Left forelimb (tissue), 1 donor: ENCODE data around the gene C16orf74.

ENCODE experiments used
- DNase-seq: peaks from one replicate; pipeline ENCODE4 v3.0.0-alpha.2; 2018; ENCODE audit warnings: low spot score

Gene C16orf74

DNA sequence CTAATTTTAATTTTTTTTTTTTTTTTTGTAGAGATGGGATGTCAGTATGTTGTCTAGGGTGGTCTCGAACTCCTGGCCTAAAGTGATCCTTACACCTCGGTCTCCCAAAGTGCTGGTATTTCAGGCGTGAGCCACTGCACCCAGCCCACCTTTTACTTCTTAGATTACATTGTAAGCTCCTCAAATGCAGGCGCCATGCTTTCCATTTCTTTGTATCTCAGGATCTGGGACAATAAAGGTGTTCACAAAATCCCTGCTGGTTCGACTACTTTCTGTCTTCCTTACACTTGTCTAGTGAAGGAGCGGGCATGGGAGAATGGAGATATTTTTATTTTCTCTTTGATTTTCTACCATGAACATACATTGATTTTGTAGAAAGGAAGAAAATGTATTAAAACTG lies 23.2 kb upstream of the C16orf74 start:
- no peak for DNase-seq

DNA sequence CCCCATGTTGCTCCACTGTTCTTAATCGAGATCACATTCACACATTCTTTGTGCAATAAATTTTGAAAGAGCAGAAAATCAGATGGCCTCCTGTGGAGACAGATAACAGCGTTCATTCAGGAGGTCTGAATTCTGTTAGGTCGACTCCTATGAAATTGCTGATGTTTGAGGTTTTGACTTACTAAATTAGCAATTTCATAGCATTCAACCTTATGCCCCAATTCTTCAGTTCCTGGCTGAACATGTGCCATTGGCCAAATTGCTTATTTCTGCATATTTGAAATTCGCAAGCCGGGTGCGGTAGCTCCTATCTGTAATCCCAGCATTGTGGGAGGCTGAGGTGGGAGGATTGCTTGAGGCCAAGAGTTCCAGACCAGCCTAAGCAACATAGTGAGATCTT lies 22.1 kb upstream of the C16orf74 start:
- DNase-seq: no peak

DNA sequence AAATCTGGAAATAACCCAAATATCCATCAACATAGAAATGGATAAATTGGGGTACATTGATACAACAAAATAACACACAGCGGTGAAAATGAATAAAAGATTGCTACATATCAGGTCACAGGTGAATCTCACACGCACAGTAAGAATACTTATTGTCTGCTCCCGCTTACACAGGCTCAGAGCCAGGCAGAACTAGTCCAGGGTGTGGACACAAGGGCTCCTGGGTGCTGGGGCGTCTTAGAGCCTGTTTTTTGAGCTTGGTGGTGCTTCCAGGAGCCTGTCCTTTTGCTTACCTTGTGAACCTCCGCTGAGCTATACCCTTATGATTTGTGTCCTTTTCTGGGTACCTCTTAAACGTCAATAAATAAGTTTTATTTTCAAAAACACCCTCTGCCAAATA lies 19.8 kb upstream of the C16orf74 start:
- DNase-seq: no peak

- no peak for DNase-seq
Measured at GRCh38 chr16:85768199-85768598, 17.3 kb upstream of the C16orf74 start.

- no peak for DNase-seq
Measured at GRCh38 chr16:85767531-85767930, 16.6 kb upstream of the C16orf74 start.

- DNase-seq: no peak
Measured at GRCh38 chr16:85765767-85766166, 14.9 kb upstream of the C16orf74 start.

- DNase-seq: no peak
Measured at GRCh38 chr16:85765211-85765610, 14.3 kb upstream of the C16orf74 start.

DNA sequence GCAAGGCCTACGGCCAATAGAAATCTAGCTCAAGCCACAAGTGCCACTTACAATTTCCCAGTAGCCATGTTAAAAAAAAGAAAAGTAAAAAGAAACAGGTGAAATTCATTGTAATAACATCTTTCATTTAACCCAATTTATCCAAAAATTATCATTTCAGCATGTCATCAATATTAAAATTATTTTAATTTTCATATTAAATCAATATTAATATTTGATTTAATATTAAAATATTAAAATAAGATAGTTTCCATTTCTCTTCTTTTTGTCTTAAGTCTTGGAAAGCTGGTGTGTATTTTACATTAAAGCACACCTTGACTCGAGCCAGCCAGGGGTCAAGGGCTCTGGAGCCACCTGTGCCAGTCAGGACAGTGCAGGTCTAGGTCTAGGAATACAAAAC lies 12.7 kb upstream of the C16orf74 start:
- no peak for DNase-seq

GRCh38 chr16:85762970-85763369 lies 12.1 kb upstream of the C16orf74 start:
- DNase-seq: no peak

GRCh38 chr16:85761861-85762260 lies 11.0 kb upstream of the C16orf74 start:
- no peak for DNase-seq

DNA sequence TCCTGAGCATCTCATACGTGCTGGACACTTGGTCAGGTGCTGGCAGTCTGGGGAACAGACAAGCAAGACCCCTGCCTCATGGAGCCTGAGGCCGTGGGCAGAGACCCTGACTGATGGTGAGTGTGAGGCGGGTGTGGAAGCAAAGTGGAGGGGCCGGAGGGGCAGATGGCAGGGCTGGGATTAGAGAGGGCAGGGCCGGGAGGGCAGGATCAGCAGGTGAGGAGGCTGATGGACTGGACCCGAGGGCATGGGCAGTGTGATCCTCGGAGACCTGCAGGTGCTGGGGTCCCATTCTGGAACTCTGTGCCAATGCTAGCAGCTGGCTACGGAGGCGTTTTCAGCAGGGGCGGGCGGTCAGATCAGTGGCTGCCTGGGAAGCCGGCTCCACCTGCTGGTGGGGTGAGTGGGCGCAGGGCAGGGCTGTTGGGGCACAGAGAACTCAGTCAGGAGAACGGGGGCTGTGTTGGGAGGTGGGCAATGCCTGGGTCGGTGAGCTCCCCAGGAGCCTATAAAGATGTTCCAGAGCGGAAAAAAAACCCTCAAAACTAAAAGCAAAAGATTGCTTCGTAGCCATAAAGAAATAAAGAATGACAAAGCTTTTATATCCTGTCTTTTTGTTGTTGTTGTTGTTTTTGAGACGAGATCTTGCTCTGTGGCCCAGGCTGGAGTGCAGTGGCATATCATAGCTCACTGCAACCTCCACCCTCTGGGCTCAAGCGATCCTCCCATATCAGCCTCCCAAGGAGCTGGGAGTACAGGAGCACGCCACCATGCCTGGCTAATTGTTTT lies 8.9 kb upstream of the C16orf74 start:
- DNase-seq: no peak

DNA sequence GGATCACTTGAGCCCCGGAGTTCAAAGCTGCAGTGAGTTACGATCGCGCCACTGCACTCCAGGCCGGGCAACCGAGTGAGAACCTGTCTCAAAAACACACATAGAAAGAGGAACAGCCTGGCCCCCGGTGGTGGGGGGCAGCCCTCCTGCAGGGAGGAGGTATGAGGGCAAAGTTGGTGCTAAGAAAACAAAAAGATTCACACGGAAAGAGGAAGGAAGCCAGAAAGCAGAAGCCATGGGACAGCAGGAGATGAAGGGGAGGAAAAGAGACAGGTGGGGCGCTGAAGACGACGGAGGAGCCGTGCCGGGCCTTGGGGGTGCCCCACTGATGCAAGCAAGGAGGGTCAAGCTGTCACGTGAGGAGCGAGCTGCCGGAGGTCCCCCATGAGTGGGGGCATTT lies 8.2 kb upstream of the C16orf74 start:
- no peak for DNase-seq

- no peak for DNase-seq
Measured at GRCh38 chr16:85757341-85757822, 6.5 kb upstream of the C16orf74 start.

- no peak for DNase-seq
Measured at GRCh38 chr16:85755929-85756768, 5.3 kb upstream of the C16orf74 start.

DNA sequence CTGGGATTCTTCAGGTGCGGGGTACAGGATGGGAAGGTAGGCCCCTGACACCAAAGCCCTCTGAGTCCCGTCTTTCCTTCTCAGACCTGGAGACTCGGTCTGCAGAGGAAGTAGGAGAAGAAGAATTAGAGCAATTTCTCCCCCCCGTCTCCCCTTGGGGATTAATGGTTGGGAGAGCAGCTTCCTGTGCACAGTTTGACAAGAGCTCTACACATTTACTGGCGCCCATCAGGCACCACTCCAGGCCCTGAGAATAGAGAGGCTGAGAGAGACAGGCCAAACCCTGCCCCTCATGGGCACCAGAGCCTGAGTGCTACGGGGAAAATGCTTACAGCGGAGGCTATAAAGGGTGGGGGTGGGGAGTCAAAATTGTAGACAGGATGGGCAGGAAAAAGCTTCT lies 3.5 kb upstream of the C16orf74 start:
- DNase-seq: no peak

GRCh38 chr16:85753976-85754375 lies 3.1 kb upstream of the C16orf74 start:
- no peak for DNase-seq

- no peak for DNase-seq
Measured at GRCh38 chr16:85753559-85753958, 2.7 kb upstream of the C16orf74 start.

GRCh38 chr16:85752511-85753420 lies 1.9 kb upstream of the C16orf74 start:
- no peak for DNase-seq

GRCh38 chr16:85751698-85752501 lies 1.0 kb upstream of the C16orf74 start:
- no peak for DNase-seq

- no peak for DNase-seq
Measured at GRCh38 chr16:85750146-85750826, 610 bp downstream of the C16orf74 start.

DNA sequence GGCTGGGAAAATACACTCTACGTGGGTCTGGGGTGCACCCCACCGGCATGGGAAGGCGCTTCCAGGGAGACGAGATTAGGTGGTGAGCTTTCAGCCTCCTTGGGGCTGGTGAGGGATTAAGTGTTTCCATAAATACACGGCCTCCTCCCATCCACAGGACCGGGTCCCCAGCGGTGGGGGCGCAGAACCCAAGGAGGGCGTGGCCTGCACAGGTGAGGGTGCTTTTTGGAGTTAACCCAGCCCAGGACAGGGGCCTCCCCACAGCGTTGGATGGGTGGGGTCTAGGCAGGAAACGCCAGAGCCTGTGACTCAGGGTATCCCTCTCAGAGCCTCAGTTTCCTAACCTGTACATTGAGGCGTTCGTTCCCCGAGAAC lies 1.1 kb downstream of the C16orf74 start:
- DNase-seq: no peak
